WTC11 (cell line): ENCODE measurements around the gene N4BP2L2. TPM values are rescaled to one million over a fixed set of nuclear protein-coding genes. Genes with fewer than 3 reads are reported as not detected.

ENCODE experiments used
- ATAC-seq: fragments of 200-7000 bp; cut with Tn5 transposase; 2 replicates; pipeline ENCODE4 v1.10.0; 2021; ENCODE audit warnings: mild to moderate bottlenecking, moderate library complexity
- CTCF ChIA-PET: fragments of 300-600 bp; sonication (Branson Sonifier 250); formaldehyde crosslinking; loops from one replicate; lab custom pipeline; 2021; ENCODE audit warnings: antibody characterized with exemption; lab: Charles Lee
- POLR2A ChIA-PET: fragments of 350-600 bp; sonication (Branson Sonifier 250); formaldehyde crosslinking; loops from one replicate; lab custom pipeline; 2021; ENCODE audit warnings: antibody characterized with exemption; lab: Charles Lee
- DNase-seq: peaks from one replicate; pipeline ENCODE4 v3.0.0; 2021; ENCODE audit warnings: low spot score
- H3K27ac Mint-ChIP-seq: 2 replicates; pipeline ENCODE4 v1.8.0; 2021; ENCODE audit warnings: mixed read lengths
- H3K27me3 Mint-ChIP-seq: 2 replicates; pipeline ENCODE4 v1.8.0; 2021; ENCODE audit warnings: low read depth, mild to moderate bottlenecking, moderate library complexity, mixed read lengths
- H3K36me3 Mint-ChIP-seq: 2 replicates; pipeline ENCODE4 v1.8.0; 2021; ENCODE audit warnings: mixed read lengths
- H3K4me1 Mint-ChIP-seq: 2 replicates; pipeline ENCODE4 v1.8.0; 2022; ENCODE audit warnings: mixed read lengths
- H3K4me3 Mint-ChIP-seq: 2 replicates; pipeline ENCODE4 v1.8.0; 2021; ENCODE audit warnings: mild to moderate bottlenecking, moderate library complexity, mixed read lengths
- H3K9me3 Mint-ChIP-seq: 2 replicates; pipeline ENCODE4 v1.8.0; 2021; ENCODE audit warnings: mixed read lengths
- FOXK1 ChIP-seq: sonication (generic); formaldehyde crosslinking; IDR thresholded peaks from 2 replicates; pipeline ENCODE4 v1.8.0; 2022; ENCODE audit warnings: mild to moderate bottlenecking, moderate library complexity, missing genetic modification reagents
- NFE2L1 ChIP-seq: sonication (generic); formaldehyde crosslinking; IDR thresholded peaks from 2 replicates; pipeline ENCODE4 v1.8.1; 2023; ENCODE audit warnings: missing genetic modification reagents
- PRRX2 ChIP-seq: fragments of 250-450 bp; sonication (Bioruptor Pico); IDR thresholded peaks from 2 replicates; pipeline ENCODE4 v1.8.0; 2021; ENCODE audit warnings: mild to moderate bottlenecking
- SMAD3 ChIP-seq: sonication (generic); formaldehyde crosslinking; IDR thresholded peaks from 2 replicates; pipeline ENCODE4 v1.8.0; 2022; ENCODE audit warnings: missing genetic modification reagents, mild to moderate bottlenecking, borderline replicate concordance
- SOX15 ChIP-seq: fragments of 250-450 bp; sonication (Bioruptor Pico); IDR thresholded peaks from 2 replicates; pipeline ENCODE4 v1.9.0; 2021; ENCODE audit warnings: mild to moderate bottlenecking
- ZNF263 ChIP-seq: sonication (generic); formaldehyde crosslinking; IDR thresholded peaks from 2 replicates; pipeline ENCODE4 v1.8.1; 2022; ENCODE audit warnings: low read depth, mild to moderate bottlenecking, moderate library complexity, missing genetic modification reagents
- ZNF396 ChIP-seq: fragments of 250-450 bp; sonication (Bioruptor Pico); IDR thresholded peaks from 2 replicates; pipeline ENCODE4 v1.8.0; 2021; ENCODE audit warnings: mild to moderate bottlenecking, moderate library complexity, borderline replicate concordance
- ZNF423 ChIP-seq: fragments of 250-450 bp; sonication (Bioruptor Pico); IDR thresholded peaks from 2 replicates; pipeline ENCODE4 v2.1.2; 2022; ENCODE audit warnings: mild to moderate bottlenecking, moderate library complexity
- total RNA-seq: library from RNA; stranded (reverse); gene quantifications from 3 replicates; pipeline ENCODE4 v1.2.3, GENCODE V29; 2021
- TF ChIP-seq, protein P1 (sequence below): sonication (generic); formaldehyde crosslinking; IDR thresholded peaks from 2 replicates; pipeline ENCODE4 v1.8.1; 2023; ENCODE audit warnings: mild to moderate bottlenecking, missing genetic modification reagents
- TF ChIP-seq, protein P2 (sequence below): sonication (generic); formaldehyde crosslinking; conservative IDR thresholded peaks from 2 replicates; pipeline ENCODE4 v1.8.1; 2022; ENCODE audit warnings: mild to moderate bottlenecking, missing genetic modification reagents
- TF ChIP-seq, protein P3 (sequence below): sonication (generic); formaldehyde crosslinking; IDR thresholded peaks from 2 replicates; pipeline ENCODE4 v1.8.0; 2023; ENCODE audit warnings: missing genetic modification reagents, mild to moderate bottlenecking, borderline replicate concordance
- TF ChIP-seq, protein P4 (sequence below): fragments of 250-450 bp; sonication (Bioruptor Pico); IDR thresholded peaks from 2 replicates; pipeline ENCODE4 v1.8.0; 2021; ENCODE audit warnings: mild to moderate bottlenecking
- TF ChIP-seq, protein P5 (sequence below): sonication (generic); formaldehyde crosslinking; IDR thresholded peaks from 2 replicates; pipeline ENCODE4 v1.8.1; 2022; ENCODE audit warnings: low read depth, mild to moderate bottlenecking, moderate library complexity, missing genetic modification reagents, borderline replicate concordance
- TF ChIP-seq, protein P6 (sequence below): fragments of 250-450 bp; sonication (Bioruptor Pico); IDR thresholded peaks from 2 replicates; pipeline ENCODE4 v1.9.0; 2021; ENCODE audit warnings: mild to moderate bottlenecking
- TF ChIP-seq, protein P7 (sequence below): sonication (generic); formaldehyde crosslinking; conservative IDR thresholded peaks from 2 replicates; pipeline ENCODE4 v1.8.1; 2023; ENCODE audit warnings: mild to moderate bottlenecking, low read depth, missing genetic modification reagents, moderate library complexity
- TF ChIP-seq, protein P8 (sequence below): sonication (generic); formaldehyde crosslinking; IDR thresholded peaks from 2 replicates; pipeline ENCODE4 v1.8.0; 2023; ENCODE audit warnings: mild to moderate bottlenecking, missing genetic modification reagents
- TF ChIP-seq, protein P9 (sequence below): sonication (generic); formaldehyde crosslinking; IDR thresholded peaks from 2 replicates; pipeline ENCODE4 v1.8.0; 2022; ENCODE audit warnings: mild to moderate bottlenecking, missing genetic modification reagents

Gene N4BP2L2
- total RNA-seq, 1 experiment from 2014 or later, result 68.9 TPM

DNA sequence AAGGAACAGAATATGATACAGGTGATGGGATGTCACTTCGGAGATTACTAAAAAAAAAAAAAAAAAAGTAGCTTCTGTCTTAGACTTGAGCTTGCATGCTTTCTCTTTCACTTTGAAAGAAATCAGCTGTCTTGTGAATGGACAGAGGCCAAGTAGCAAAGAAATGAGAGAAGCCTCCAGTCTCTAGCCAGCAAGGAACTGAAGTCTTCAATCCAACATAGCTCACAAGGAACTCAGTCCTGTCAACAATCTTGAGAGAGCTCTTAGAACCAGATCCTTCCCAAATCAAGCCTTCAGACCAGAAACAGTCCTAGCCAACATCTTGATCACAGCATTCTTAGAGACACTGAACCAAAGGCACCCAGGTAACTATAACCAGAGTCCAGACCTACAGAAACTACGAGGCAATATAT is 7.7 kb downstream of the N4BP2L2 start (continued):
- TF ChIP-seq, protein P1, sequence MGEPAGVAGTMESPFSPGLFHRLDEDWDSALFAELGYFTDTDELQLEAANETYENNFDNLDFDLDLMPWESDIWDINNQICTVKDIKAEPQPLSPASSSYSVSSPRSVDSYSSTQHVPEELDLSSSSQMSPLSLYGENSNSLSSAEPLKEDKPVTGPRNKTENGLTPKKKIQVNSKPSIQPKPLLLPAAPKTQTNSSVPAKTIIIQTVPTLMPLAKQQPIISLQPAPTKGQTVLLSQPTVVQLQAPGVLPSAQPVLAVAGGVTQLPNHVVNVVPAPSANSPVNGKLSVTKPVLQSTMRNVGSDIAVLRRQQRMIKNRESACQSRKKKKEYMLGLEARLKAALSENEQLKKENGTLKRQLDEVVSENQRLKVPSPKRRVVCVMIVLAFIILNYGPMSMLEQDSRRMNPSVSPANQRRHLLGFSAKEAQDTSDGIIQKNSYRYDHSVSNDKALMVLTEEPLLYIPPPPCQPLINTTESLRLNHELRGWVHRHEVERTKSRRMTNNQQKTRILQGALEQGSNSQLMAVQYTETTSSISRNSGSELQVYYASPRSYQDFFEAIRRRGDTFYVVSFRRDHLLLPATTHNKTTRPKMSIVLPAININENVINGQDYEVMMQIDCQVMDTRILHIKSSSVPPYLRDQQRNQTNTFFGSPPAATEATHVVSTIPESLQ (CRISPR knock-in tag), result no peak
- no peak for TF ChIP-seq NFE2L1
- TF ChIP-seq FOXK1, result no peak
- TF ChIP-seq, protein P2, sequence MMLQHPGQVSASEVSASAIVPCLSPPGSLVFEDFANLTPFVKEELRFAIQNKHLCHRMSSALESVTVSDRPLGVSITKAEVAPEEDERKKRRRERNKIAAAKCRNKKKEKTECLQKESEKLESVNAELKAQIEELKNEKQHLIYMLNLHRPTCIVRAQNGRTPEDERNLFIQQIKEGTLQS (CRISPR knock-in tag), result no peak
- no peak for TF ChIP-seq ZNF423
- TF ChIP-seq, protein P3, sequence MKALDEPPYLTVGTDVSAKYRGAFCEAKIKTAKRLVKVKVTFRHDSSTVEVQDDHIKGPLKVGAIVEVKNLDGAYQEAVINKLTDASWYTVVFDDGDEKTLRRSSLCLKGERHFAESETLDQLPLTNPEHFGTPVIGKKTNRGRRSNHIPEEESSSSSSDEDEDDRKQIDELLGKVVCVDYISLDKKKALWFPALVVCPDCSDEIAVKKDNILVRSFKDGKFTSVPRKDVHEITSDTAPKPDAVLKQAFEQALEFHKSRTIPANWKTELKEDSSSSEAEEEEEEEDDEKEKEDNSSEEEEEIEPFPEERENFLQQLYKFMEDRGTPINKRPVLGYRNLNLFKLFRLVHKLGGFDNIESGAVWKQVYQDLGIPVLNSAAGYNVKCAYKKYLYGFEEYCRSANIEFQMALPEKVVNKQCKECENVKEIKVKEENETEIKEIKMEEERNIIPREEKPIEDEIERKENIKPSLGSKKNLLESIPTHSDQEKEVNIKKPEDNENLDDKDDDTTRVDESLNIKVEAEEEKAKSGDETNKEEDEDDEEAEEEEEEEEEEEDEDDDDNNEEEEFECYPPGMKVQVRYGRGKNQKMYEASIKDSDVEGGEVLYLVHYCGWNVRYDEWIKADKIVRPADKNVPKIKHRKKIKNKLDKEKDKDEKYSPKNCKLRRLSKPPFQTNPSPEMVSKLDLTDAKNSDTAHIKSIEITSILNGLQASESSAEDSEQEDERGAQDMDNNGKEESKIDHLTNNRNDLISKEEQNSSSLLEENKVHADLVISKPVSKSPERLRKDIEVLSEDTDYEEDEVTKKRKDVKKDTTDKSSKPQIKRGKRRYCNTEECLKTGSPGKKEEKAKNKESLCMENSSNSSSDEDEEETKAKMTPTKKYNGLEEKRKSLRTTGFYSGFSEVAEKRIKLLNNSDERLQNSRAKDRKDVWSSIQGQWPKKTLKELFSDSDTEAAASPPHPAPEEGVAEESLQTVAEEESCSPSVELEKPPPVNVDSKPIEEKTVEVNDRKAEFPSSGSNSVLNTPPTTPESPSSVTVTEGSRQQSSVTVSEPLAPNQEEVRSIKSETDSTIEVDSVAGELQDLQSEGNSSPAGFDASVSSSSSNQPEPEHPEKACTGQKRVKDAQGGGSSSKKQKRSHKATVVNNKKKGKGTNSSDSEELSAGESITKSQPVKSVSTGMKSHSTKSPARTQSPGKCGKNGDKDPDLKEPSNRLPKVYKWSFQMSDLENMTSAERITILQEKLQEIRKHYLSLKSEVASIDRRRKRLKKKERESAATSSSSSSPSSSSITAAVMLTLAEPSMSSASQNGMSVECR (CRISPR knock-in tag), result no peak
- no peak for TF ChIP-seq SOX15 (CRISPR knock-in tag)
- TF ChIP-seq, protein P4, sequence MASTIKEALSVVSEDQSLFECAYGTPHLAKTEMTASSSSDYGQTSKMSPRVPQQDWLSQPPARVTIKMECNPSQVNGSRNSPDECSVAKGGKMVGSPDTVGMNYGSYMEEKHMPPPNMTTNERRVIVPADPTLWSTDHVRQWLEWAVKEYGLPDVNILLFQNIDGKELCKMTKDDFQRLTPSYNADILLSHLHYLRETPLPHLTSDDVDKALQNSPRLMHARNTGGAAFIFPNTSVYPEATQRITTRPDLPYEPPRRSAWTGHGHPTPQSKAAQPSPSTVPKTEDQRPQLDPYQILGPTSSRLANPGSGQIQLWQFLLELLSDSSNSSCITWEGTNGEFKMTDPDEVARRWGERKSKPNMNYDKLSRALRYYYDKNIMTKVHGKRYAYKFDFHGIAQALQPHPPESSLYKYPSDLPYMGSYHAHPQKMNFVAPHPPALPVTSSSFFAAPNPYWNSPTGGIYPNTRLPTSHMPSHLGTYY (CRISPR knock-in tag), result no peak

DNA sequence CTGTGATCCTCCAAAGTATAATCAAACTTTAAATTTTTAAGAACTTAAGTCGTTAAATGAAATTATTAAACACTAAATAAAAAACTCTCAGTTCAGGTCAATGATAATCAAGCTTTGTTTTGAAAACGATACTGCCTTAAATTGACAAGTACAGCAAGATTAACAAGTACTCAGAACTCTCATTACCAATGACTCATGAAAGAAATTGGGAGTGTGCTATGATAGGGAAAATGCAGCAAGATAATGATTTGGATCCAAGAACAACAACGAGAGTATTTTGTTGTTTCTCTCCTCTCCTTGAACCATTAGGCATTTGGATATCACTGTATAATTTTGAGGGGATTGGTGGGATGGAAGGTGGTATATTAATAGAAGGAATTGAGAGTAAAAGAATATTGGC is 10.2 kb downstream of the N4BP2L2 start:
- DNase-seq (no peak), ATAC-seq (no peak)
- TF ChIP-seq ZNF396 (CRISPR knock-in tag), result no peak
- TF ChIP-seq, protein P5, sequence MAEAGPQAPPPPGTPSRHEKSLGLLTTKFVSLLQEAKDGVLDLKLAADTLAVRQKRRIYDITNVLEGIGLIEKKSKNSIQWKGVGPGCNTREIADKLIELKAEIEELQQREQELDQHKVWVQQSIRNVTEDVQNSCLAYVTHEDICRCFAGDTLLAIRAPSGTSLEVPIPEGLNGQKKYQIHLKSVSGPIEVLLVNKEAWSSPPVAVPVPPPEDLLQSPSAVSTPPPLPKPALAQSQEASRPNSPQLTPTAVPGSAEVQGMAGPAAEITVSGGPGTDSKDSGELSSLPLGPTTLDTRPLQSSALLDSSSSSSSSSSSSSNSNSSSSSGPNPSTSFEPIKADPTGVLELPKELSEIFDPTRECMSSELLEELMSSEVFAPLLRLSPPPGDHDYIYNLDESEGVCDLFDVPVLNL (CRISPR knock-in tag), result no peak
- TF ChIP-seq, protein P6, sequence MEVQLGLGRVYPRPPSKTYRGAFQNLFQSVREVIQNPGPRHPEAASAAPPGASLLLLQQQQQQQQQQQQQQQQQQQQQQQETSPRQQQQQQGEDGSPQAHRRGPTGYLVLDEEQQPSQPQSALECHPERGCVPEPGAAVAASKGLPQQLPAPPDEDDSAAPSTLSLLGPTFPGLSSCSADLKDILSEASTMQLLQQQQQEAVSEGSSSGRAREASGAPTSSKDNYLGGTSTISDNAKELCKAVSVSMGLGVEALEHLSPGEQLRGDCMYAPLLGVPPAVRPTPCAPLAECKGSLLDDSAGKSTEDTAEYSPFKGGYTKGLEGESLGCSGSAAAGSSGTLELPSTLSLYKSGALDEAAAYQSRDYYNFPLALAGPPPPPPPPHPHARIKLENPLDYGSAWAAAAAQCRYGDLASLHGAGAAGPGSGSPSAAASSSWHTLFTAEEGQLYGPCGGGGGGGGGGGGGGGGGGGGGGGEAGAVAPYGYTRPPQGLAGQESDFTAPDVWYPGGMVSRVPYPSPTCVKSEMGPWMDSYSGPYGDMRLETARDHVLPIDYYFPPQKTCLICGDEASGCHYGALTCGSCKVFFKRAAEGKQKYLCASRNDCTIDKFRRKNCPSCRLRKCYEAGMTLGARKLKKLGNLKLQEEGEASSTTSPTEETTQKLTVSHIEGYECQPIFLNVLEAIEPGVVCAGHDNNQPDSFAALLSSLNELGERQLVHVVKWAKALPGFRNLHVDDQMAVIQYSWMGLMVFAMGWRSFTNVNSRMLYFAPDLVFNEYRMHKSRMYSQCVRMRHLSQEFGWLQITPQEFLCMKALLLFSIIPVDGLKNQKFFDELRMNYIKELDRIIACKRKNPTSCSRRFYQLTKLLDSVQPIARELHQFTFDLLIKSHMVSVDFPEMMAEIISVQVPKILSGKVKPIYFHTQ, result no peak
- TF ChIP-seq, protein P7, sequence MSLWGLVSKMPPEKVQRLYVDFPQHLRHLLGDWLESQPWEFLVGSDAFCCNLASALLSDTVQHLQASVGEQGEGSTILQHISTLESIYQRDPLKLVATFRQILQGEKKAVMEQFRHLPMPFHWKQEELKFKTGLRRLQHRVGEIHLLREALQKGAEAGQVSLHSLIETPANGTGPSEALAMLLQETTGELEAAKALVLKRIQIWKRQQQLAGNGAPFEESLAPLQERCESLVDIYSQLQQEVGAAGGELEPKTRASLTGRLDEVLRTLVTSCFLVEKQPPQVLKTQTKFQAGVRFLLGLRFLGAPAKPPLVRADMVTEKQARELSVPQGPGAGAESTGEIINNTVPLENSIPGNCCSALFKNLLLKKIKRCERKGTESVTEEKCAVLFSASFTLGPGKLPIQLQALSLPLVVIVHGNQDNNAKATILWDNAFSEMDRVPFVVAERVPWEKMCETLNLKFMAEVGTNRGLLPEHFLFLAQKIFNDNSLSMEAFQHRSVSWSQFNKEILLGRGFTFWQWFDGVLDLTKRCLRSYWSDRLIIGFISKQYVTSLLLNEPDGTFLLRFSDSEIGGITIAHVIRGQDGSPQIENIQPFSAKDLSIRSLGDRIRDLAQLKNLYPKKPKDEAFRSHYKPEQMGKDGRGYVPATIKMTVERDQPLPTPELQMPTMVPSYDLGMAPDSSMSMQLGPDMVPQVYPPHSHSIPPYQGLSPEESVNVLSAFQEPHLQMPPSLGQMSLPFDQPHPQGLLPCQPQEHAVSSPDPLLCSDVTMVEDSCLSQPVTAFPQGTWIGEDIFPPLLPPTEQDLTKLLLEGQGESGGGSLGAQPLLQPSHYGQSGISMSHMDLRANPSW, result no peak
- no peak for TF ChIP-seq ZNF263 (CRISPR knock-in tag)
- no peak for TF ChIP-seq PRRX2
- no peak for TF ChIP-seq SMAD3 (CRISPR knock-in tag)
- TF ChIP-seq, protein P8, sequence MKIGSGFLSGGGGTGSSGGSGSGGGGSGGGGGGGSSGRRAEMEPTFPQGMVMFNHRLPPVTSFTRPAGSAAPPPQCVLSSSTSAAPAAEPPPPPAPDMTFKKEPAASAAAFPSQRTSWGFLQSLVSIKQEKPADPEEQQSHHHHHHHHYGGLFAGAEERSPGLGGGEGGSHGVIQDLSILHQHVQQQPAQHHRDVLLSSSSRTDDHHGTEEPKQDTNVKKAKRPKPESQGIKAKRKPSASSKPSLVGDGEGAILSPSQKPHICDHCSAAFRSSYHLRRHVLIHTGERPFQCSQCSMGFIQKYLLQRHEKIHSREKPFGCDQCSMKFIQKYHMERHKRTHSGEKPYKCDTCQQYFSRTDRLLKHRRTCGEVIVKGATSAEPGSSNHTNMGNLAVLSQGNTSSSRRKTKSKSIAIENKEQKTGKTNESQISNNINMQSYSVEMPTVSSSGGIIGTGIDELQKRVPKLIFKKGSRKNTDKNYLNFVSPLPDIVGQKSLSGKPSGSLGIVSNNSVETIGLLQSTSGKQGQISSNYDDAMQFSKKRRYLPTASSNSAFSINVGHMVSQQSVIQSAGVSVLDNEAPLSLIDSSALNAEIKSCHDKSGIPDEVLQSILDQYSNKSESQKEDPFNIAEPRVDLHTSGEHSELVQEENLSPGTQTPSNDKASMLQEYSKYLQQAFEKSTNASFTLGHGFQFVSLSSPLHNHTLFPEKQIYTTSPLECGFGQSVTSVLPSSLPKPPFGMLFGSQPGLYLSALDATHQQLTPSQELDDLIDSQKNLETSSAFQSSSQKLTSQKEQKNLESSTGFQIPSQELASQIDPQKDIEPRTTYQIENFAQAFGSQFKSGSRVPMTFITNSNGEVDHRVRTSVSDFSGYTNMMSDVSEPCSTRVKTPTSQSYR (CRISPR knock-in tag), result no peak
- TF ChIP-seq, protein P9, sequence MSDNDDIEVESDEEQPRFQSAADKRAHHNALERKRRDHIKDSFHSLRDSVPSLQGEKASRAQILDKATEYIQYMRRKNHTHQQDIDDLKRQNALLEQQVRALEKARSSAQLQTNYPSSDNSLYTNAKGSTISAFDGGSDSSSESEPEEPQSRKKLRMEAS (CRISPR knock-in tag), result no peak
- H3K9me3 Mint-ChIP-seq, result no peaks in the 10 kb centered on the region
- no peaks in the 10 kb centered on the region for H3K27me3 Mint-ChIP-seq
- no peak overlapping the region for H3K4me3 Mint-ChIP-seq
- H3K27ac Mint-ChIP-seq, result no peak overlapping the region
- POLR2A ChIA-PET, result no interaction called here
- H3K4me1 Mint-ChIP-seq, result peaks cover 20% of the 10 kb centered on the region
- peaks cover 24% of the 10 kb centered on the region for H3K36me3 Mint-ChIP-seq
- CTCF ChIA-PET, result interaction anchor here (0.6 kb wide), 1 partner anchor 215 kb away, joined by 3 read pairs; no protein-coding TSS in a partner anchor
